ENCODE results near the gene GCN1. TPM values are rescaled to one million over a fixed set of nuclear protein-coding genes. Genes with fewer than 3 reads are reported as not detected.
A peak's percentile ranks its signal among the peaks of the same experiment; 100 is the strongest.

The GCN1 gene
- total and polyA plus RNA-seq, 2 donors from 2014 or later: 12.2 to 77.6 TPM

GRCh38 chr12:120200364-120200800 lies 5.9 kb upstream of the GCN1 start:
- Histone ChIP-seq H3K36me3 (ENCODE audit: control insufficient read depth in 2 of 3, insufficient read depth in 3 of 3, low read length in 3 of 3) (peaks cover 9 to 27% (median 15%) of the 10 kb centered on the region in 3 donors), H3K9me3 (ENCODE audit: control insufficient read depth in 2 of 3, insufficient read depth in 1 of 3, low read length in 3 of 3) (no peaks in the 10 kb centered on the region), H3K27me3 (ENCODE audit: control insufficient read depth, insufficient read depth, low read length) (no peaks in the 10 kb centered on the region), H3K27ac (ENCODE audit: low read depth in 2 of 2, low read length in 2 of 2) (peak overlapping the region in 1 of 2 donors; percentile 80), H3K9ac (ENCODE audit: low read length in 3 of 3) (peak overlapping the region; percentile 95 to 98 (median 95)), H3K4me3 (ENCODE audit: low read length in 3 of 3) (peak overlapping the region; percentile 96 to 99 (median 98)), H3K4me1 (ENCODE audit: control insufficient read depth in 2 of 3, insufficient read depth in 2 of 3, low read depth in 1 of 3, low read length in 3 of 3) (peaks cover 0 to 7% (median 4%) of the 10 kb centered on the region in 3 donors)
- intact Hi-C loops (cut with DNase I): no loop called here
- no peak for TF ChIP-seq CTCF (IDR thresholded peaks at IDR 0.05; ENCODE audit: borderline replicate concordance, extremely low read depth, insufficient read depth)
- no peak for FAIRE-seq
- DNase-seq: no peak

- Histone ChIP-seq H3K9ac (ENCODE audit: low read length in 3 of 3) (peak overlapping the region; percentile 95 to 98 (median 95)), H3K27me3 (ENCODE audit: control insufficient read depth, insufficient read depth, low read length) (no peaks in the 10 kb centered on the region), H3K4me3 (ENCODE audit: low read length in 3 of 3) (peak overlapping the region; percentile 96 to 99 (median 98)), H3K9me3 (ENCODE audit: control insufficient read depth in 2 of 3, insufficient read depth in 1 of 3, low read length in 3 of 3) (no peaks in the 10 kb centered on the region), H3K36me3 (ENCODE audit: control insufficient read depth in 2 of 3, insufficient read depth in 3 of 3, low read length in 3 of 3) (peaks cover 9 to 27% (median 15%) of the 10 kb centered on the region in 3 donors), H3K4me1 (ENCODE audit: control insufficient read depth in 2 of 3, insufficient read depth in 2 of 3, low read depth in 1 of 3, low read length in 3 of 3) (peaks cover 4 to 13% (median 4%) of the 10 kb centered on the region in 3 donors), H3K27ac (ENCODE audit: low read depth in 2 of 2, low read length in 2 of 2) (peak overlapping the region in 1 of 2 donors; percentile 80)
- intact Hi-C loops (cut with DNase I): no loop called here
- no peak for TF ChIP-seq CTCF (IDR thresholded peaks at IDR 0.05; ENCODE audit: borderline replicate concordance, extremely low read depth, insufficient read depth)
- DNase-seq (no peak), FAIRE-seq (no peak)
These were observed 5.2 kb upstream of the GCN1 start for GRCh38 chr12:120199595-120200306.

GRCh38 chr12:120199025-120199424 lies 4.5 kb upstream of the GCN1 start:
- DNase-seq: no peak
- H3K4me3 ChIP-seq (ENCODE audit: low read length in 3 of 3): no peak overlapping the region
- H3K27ac ChIP-seq (ENCODE audit: low read depth in 2 of 2, low read length in 2 of 2): no peak overlapping the region
- H3K9ac ChIP-seq (ENCODE audit: low read length in 3 of 3): peak overlapping the region in 1 of 3 donors; percentile 95
- intact Hi-C loops (cut with DNase I): no loop called here
- no peak for FAIRE-seq
- H3K36me3 ChIP-seq (ENCODE audit: control insufficient read depth in 2 of 3, insufficient read depth in 3 of 3, low read length in 3 of 3): peaks cover 9 to 27% (median 15%) of the 10 kb centered on the region in 3 donors
- H3K27me3 ChIP-seq (ENCODE audit: control insufficient read depth, insufficient read depth, low read length): no peaks in the 10 kb centered on the region
- H3K4me1 ChIP-seq (ENCODE audit: control insufficient read depth in 2 of 3, insufficient read depth in 2 of 3, low read depth in 1 of 3, low read length in 3 of 3): peaks cover 4 to 13% (median 4%) of the 10 kb centered on the region in 3 donors
- no peaks in the 10 kb centered on the region for H3K9me3 ChIP-seq (ENCODE audit: control insufficient read depth in 2 of 3, insufficient read depth in 1 of 3, low read length in 3 of 3)
- TF ChIP-seq CTCF (IDR thresholded peaks at IDR 0.05; ENCODE audit: borderline replicate concordance, extremely low read depth, insufficient read depth): no peak
